ENCODE measurements around the gene NES.

NES gene

GRCh38 chr1:156705918-156706656 lies 28.9 kb upstream of the NES start:
- peak; percentile 87 for DNase-seq (ENCODE audit: extremely low spot score)
- POLR2A ChIA-PET: interaction anchor here (0.5 to 9.5 kb wide), 14 partner anchors 11 to 108 kb away, joined by 3 to 120 read pairs (median 4); partner anchors contain the start of genes HDGF, ISG20L2, METTL25B and MRPL24

GRCh38 chr1:156705321-156705917 lies 28.2 kb upstream of the NES start, which contains the start of gene CRABP2:
Gene CRABP2, minus strand, starts transcription at chr1:156705583. Its CDS starts 137 bp downstream, at chr1:156705446.
- POLR2A ChIA-PET: interaction anchor here (0.5 to 9.5 kb wide), 12 partner anchors 11 to 81 kb away, joined by 3 to 120 read pairs (median 4); partner anchors contain the start of genes HDGF, ISG20L2, METTL25B and MRPL24
- peak; percentile 68 for DNase-seq (ENCODE audit: extremely low spot score)
- CTCF ChIA-PET: interaction anchor here (0.6 to 20.6 kb wide), 18 partner anchors 8 to 478 kb away, joined by 3 to 429 read pairs (median 4); partner anchors contain the start of genes HAPLN2, ISG20L2, METTL25B and NES
- TF ChIP-seq BHLHE40 (IDR thresholded peaks at IDR 0.05; ENCODE audit: borderline replicate concordance): no peak
- no peak for TF ChIP-seq PKNOX1 (IDR thresholded peaks at IDR 0.05)

More at GRCh38 chr1:156705918-156706656, 28.9 kb upstream of the NES start:
- CTCF ChIA-PET: interaction anchor here (0.6 to 20.6 kb wide), 21 partner anchors 8 to 477 kb away, joined by 3 to 429 read pairs (median 4); partner anchors contain the start of genes HAPLN2, ISG20L2, METTL25B and NES
- TF ChIP-seq FOXK2 (IDR thresholded peaks at IDR 0.05) (no peak), L3MBTL2 (conservative IDR thresholded peaks at IDR 0.05) (peak; percentile 50), ARNT (IDR thresholded peaks at IDR 0.05) (no peak), BHLHE40 (IDR thresholded peaks at IDR 0.05; ENCODE audit: borderline replicate concordance) (no peak), PKNOX1 (IDR thresholded peaks at IDR 0.05) (peak; percentile 47; the same call in 1 of the 2 replicates), CTBP1 (IDR thresholded peaks at IDR 0.05; ENCODE audit: borderline replicate concordance) (no peak), FOXM1 (IDR thresholded peaks at IDR 0.05; ENCODE audit: borderline replicate concordance) (peak; percentile 96), HDGF (IDR thresholded peaks at IDR 0.05; ENCODE audit: borderline replicate concordance) (no peak), NFRKB (IDR thresholded peaks at IDR 0.05) (no peak)

GRCh38 chr1:156704930-156705320 lies 27.7 kb upstream of the NES start:
- POLR2A ChIA-PET: interaction anchor here (1.5 to 9.5 kb wide), 6 partner anchors 10 to 47 kb away, joined by 4 to 120 read pairs (median 8); partner anchors contain the start of genes HDGF, ISG20L2, METTL25B and MRPL24
- DNase-seq (ENCODE audit: extremely low spot score): no peak
- TF ChIP-seq L3MBTL2 (conservative IDR thresholded peaks at IDR 0.05): peak; percentile 72; the same call in 1 of the 2 replicates
- TF ChIP-seq HDGF (IDR thresholded peaks at IDR 0.05; ENCODE audit: borderline replicate concordance): no peak
- CTCF ChIA-PET: interaction anchor here (1.1 to 20.6 kb wide), 6 partner anchors 13 to 156 kb away, joined by 4 to 429 read pairs (median 12); partner anchors contain the start of genes ISG20L2, METTL25B, NES and NTRK1

DNA sequence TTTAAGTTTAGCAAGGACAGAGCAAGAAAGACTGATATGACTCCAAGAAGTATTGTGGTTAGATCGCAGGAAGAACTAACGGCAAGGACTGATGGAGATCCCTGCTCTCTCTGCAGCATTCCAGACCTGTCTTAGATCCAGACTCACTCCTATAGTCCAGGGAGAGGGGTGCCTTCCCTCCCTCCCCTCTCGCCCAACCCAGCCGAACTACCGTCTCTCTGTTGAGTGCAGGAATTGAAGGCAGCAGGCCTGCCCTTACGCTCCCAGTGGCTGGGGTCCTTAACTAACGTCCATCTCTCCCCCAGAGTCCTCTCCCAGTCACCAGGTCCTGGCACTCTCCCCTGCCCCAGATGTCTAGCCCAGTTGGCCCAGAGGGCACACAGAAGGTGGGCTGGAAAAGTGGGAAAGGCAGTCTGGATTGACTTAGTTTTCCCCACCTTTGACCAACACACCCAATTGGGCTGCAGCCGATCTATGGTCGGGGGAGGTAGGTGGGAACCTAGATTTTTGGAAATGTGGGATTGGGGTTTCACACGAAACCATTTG lies 27.0 kb upstream of the NES start:
- no peak for TF ChIP-seq L3MBTL2 (conservative IDR thresholded peaks at IDR 0.05)
- TF ChIP-seq SP1 (IDR thresholded peaks at IDR 0.05): no peak
- TF ChIP-seq ARNT (IDR thresholded peaks at IDR 0.05): no peak
- TF ChIP-seq SUZ12 (IDR thresholded peaks at IDR 0.05): no peak
- TF ChIP-seq PKNOX1 (IDR thresholded peaks at IDR 0.05): no peak
- TF ChIP-seq FOXA1 (IDR thresholded peaks at IDR 0.05): no peak
- no peak for TF ChIP-seq NFRKB (IDR thresholded peaks at IDR 0.05)
- DNase-seq (ENCODE audit: extremely low spot score): no peak
- ChIA-PET POLR2A (interaction anchor here (1.0 to 9.5 kb wide), 4 partner anchors 14 to 48 kb away, joined by 3 to 120 read pairs (median 38); partner anchors contain the start of genes ISG20L2, METTL25B and MRPL24), CTCF (interaction anchor here (0.6 to 20.6 kb wide), 4 partner anchors 13 to 187 kb away, joined by 3 to 429 read pairs (median 36); partner anchors contain the start of genes ISG20L2 and METTL25B)

- TF ChIP-seq CTBP1 (IDR thresholded peaks at IDR 0.05; ENCODE audit: borderline replicate concordance) (no peak), TARDBP (IDR thresholded peaks at IDR 0.05) (no peak), FOXK2 (IDR thresholded peaks at IDR 0.05) (no peak), NFRKB (IDR thresholded peaks at IDR 0.05) (no peak), LEF1 (IDR thresholded peaks at IDR 0.05; ENCODE audit: borderline replicate concordance) (no peak), SUZ12 (IDR thresholded peaks at IDR 0.05) (no peak), L3MBTL2 (conservative IDR thresholded peaks at IDR 0.05) (no peak)
- ChIA-PET POLR2A (interaction anchor here (1.0 to 9.5 kb wide), 5 partner anchors 11 to 48 kb away, joined by 3 to 120 read pairs (median 4); partner anchors contain the start of genes ISG20L2, METTL25B and MRPL24), CTCF (interaction anchor here (0.6 to 20.6 kb wide), 4 partner anchors 12 to 187 kb away, joined by 3 to 429 read pairs (median 36); partner anchors contain the start of genes ISG20L2 and METTL25B)
- peak; percentile 62 for DNase-seq (ENCODE audit: extremely low spot score)
Measured at GRCh38 chr1:156703741-156704140, 26.5 kb upstream of the NES start.

GRCh38 chr1:156703336-156703735 lies 26.1 kb upstream of the NES start:
- ChIA-PET CTCF (interaction anchor here (0.8 to 20.6 kb wide), 4 partner anchors 12 to 77 kb away, joined by 3 to 429 read pairs (median 38); partner anchors contain the start of genes ISG20L2 and METTL25B), POLR2A (interaction anchor here (1.0 to 9.5 kb wide), 5 partner anchors 10 to 49 kb away, joined by 3 to 120 read pairs (median 4); partner anchors contain the start of genes ISG20L2, METTL25B and MRPL24)
- no peak for DNase-seq (ENCODE audit: extremely low spot score)
- TF ChIP-seq PKNOX1 (IDR thresholded peaks at IDR 0.05) (no peak), FOXK2 (IDR thresholded peaks at IDR 0.05) (no peak), NFRKB (IDR thresholded peaks at IDR 0.05) (no peak), BHLHE40 (IDR thresholded peaks at IDR 0.05; ENCODE audit: borderline replicate concordance) (no peak), ELF4 (IDR thresholded peaks at IDR 0.05) (no peak), LEF1 (IDR thresholded peaks at IDR 0.05; ENCODE audit: borderline replicate concordance) (no peak), TARDBP (IDR thresholded peaks at IDR 0.05) (no peak), HDGF (IDR thresholded peaks at IDR 0.05; ENCODE audit: borderline replicate concordance) (no peak), FOXA1 (IDR thresholded peaks at IDR 0.05) (no peak), SP1 (IDR thresholded peaks at IDR 0.05) (no peak), ARNT (IDR thresholded peaks at IDR 0.05) (no peak), SUZ12 (IDR thresholded peaks at IDR 0.05) (no peak), ZNF384 (IDR thresholded peaks at IDR 0.05) (no peak), CTBP1 (IDR thresholded peaks at IDR 0.05; ENCODE audit: borderline replicate concordance) (no peak), FOXM1 (IDR thresholded peaks at IDR 0.05; ENCODE audit: borderline replicate concordance) (no peak), L3MBTL2 (conservative IDR thresholded peaks at IDR 0.05) (no peak)

Data from HEK293T (cell line).